ENCODE results near the gene C8B. TPM values are rescaled to one million over a fixed set of nuclear protein-coding genes. Genes with fewer than 3 reads are reported as not detected.

Gene C8B
- total and polyA plus RNA-seq, 7 experiments from 2014 or later, result not detected

- CTCF ChIA-PET, result no interaction called here
Observed at GRCh38 chr1:56927171-56927570, 38.6 kb downstream of the C8B start.

GRCh38 chr1:56925193-56925592, 40.6 kb downstream of the C8B start:
- Mint-ChIP-seq H3K36me3 (peaks cover 0 to 3% (median 0%) of the 10 kb centered on the region in 5 donors), H3K4me3 (no peak overlapping the region), H3K4me1 (peaks cover 0 to 2% (median 0%) of the 10 kb centered on the region in 7 donors), H3K27ac (no peak overlapping the region), H3K9me3 (peaks cover 0 to 7% (median 0%) of the 10 kb centered on the region in 11 donors), H3K27me3 (peaks cover 0 to 26% (median 15%) of the 10 kb centered on the region in 5 donors)
- Histone ChIP-seq H3K9me3 (ENCODE audit: control insufficient read depth in 2 of 3, low read length in 3 of 3) (no peaks in the 10 kb centered on the region), H3K4me3 (ENCODE audit: low read length) (no peak overlapping the region), H3K27ac (ENCODE audit: low read depth, low read length) (no peak overlapping the region), H3K27me3 (ENCODE audit: control insufficient read depth in 2 of 2, insufficient read depth in 2 of 2, low read length in 2 of 2) (no peaks in the 10 kb centered on the region), H3K36me3 (ENCODE audit: control insufficient read depth in 2 of 3, insufficient read depth in 3 of 3, low read length in 3 of 3) (no peaks in the 10 kb centered on the region), H3K4me1 (ENCODE audit: control insufficient read depth in 2 of 2, insufficient read depth in 2 of 2, low read length in 2 of 2) (no peaks in the 10 kb centered on the region)
- ChIA-PET CTCF (no interaction called here), POLR2A (no interaction called here)
- no peak for DNase-seq
- intact Hi-C loops (cut with micrococcal nuclease), result no loop called here
- ATAC-seq, result no peak

More at GRCh38 chr1:56927171-56927570, 38.6 kb downstream of the C8B start:
- H3K27ac Mint-ChIP-seq, result no peak overlapping the region
- POLR2A ChIA-PET, result no interaction called here
- Histone ChIP-seq H3K4me3 (ENCODE audit: low read length) (no peak overlapping the region), H3K4me1 (ENCODE audit: control insufficient read depth in 2 of 2, insufficient read depth in 2 of 2, low read length in 2 of 2) (no peaks in the 10 kb centered on the region), H3K27ac (ENCODE audit: low read depth, low read length) (no peak overlapping the region), H3K36me3 (ENCODE audit: control insufficient read depth in 2 of 3, insufficient read depth in 3 of 3, low read length in 3 of 3) (no peaks in the 10 kb centered on the region), H3K9me3 (ENCODE audit: control insufficient read depth in 2 of 3, low read length in 3 of 3) (no peaks in the 10 kb centered on the region), H3K27me3 (ENCODE audit: control insufficient read depth in 2 of 2, insufficient read depth in 2 of 2, low read length in 2 of 2) (no peaks in the 10 kb centered on the region)
- peaks cover 0 to 2% (median 0%) of the 10 kb centered on the region in 7 donors for H3K4me1 Mint-ChIP-seq
- ATAC-seq, result no peak
- no peak overlapping the region for H3K4me3 Mint-ChIP-seq
- intact Hi-C loops (cut with micrococcal nuclease), result no loop called here
- peaks cover 0 to 3% (median 0%) of the 10 kb centered on the region in 5 donors for H3K36me3 Mint-ChIP-seq
- no peak for DNase-seq
- H3K9me3 Mint-ChIP-seq, result peaks cover 0 to 7% (median 0%) of the 10 kb centered on the region in 11 donors
- H3K27me3 Mint-ChIP-seq, result peaks cover 0 to 26% (median 17%) of the 10 kb centered on the region in 5 donors

GRCh38 chr1:56924116-56924515, 41.7 kb downstream of the C8B start:
- Histone ChIP-seq H3K9me3 (ENCODE audit: control insufficient read depth in 2 of 3, low read length in 3 of 3) (no peaks in the 10 kb centered on the region), H3K4me3 (ENCODE audit: low read length) (no peak overlapping the region), H3K36me3 (ENCODE audit: control insufficient read depth in 2 of 3, insufficient read depth in 3 of 3, low read length in 3 of 3) (no peaks in the 10 kb centered on the region), H3K27me3 (ENCODE audit: control insufficient read depth in 2 of 2, insufficient read depth in 2 of 2, low read length in 2 of 2) (no peaks in the 10 kb centered on the region), H3K27ac (ENCODE audit: low read depth, low read length) (no peak overlapping the region), H3K4me1 (ENCODE audit: control insufficient read depth in 2 of 2, insufficient read depth in 2 of 2, low read length in 2 of 2) (no peaks in the 10 kb centered on the region)
- Mint-ChIP-seq H3K27ac (no peak overlapping the region), H3K27me3 (peaks cover 0 to 26% (median 15%) of the 10 kb centered on the region in 5 donors), H3K4me1 (peaks cover 0 to 2% (median 0%) of the 10 kb centered on the region in 7 donors), H3K9me3 (peaks cover 0 to 4% (median 0%) of the 10 kb centered on the region in 11 donors), H3K36me3 (peaks cover 0 to 3% (median 0%) of the 10 kb centered on the region in 5 donors), H3K4me3 (no peak overlapping the region)
- intact Hi-C loops (cut with micrococcal nuclease), result no loop called here
- POLR2A ChIA-PET, result no interaction called here
- CTCF ChIA-PET, result no interaction called here
- no peak for DNase-seq
- ATAC-seq, result no peak

GRCh38 chr1:56923201-56923600, 42.6 kb downstream of the C8B start:
- peaks cover 0 to 26% (median 17%) of the 10 kb centered on the region in 5 donors for H3K27me3 Mint-ChIP-seq
- ChIA-PET POLR2A (no interaction called here), CTCF (no interaction called here)
- H3K27me3 ChIP-seq (ENCODE audit: control insufficient read depth in 2 of 2, insufficient read depth in 2 of 2, low read length in 2 of 2), result no peaks in the 10 kb centered on the region
- DNase-seq (no peak), ATAC-seq (no peak)
- H3K27ac Mint-ChIP-seq, result no peak overlapping the region
- no peaks in the 10 kb centered on the region for H3K36me3 ChIP-seq (ENCODE audit: control insufficient read depth in 2 of 3, insufficient read depth in 3 of 3, low read length in 3 of 3)
- peaks cover 0 to 2% (median 0%) of the 10 kb centered on the region in 7 donors for H3K4me1 Mint-ChIP-seq
- H3K4me3 Mint-ChIP-seq, result no peak overlapping the region
- no peaks in the 10 kb centered on the region for H3K9me3 ChIP-seq (ENCODE audit: control insufficient read depth in 2 of 3, low read length in 3 of 3)
- peaks cover 0 to 3% (median 0%) of the 10 kb centered on the region in 5 donors for H3K36me3 Mint-ChIP-seq
- no peak overlapping the region for H3K4me3 ChIP-seq (ENCODE audit: low read length)
- no peak overlapping the region for H3K27ac ChIP-seq (ENCODE audit: low read depth, low read length)
- intact Hi-C loops (cut with micrococcal nuclease), result no loop called here
- no peaks in the 10 kb centered on the region for H3K4me1 ChIP-seq (ENCODE audit: control insufficient read depth in 2 of 2, insufficient read depth in 2 of 2, low read length in 2 of 2)
- peaks cover 0 to 1% (median 0%) of the 10 kb centered on the region in 11 donors for H3K9me3 Mint-ChIP-seq

DNA sequence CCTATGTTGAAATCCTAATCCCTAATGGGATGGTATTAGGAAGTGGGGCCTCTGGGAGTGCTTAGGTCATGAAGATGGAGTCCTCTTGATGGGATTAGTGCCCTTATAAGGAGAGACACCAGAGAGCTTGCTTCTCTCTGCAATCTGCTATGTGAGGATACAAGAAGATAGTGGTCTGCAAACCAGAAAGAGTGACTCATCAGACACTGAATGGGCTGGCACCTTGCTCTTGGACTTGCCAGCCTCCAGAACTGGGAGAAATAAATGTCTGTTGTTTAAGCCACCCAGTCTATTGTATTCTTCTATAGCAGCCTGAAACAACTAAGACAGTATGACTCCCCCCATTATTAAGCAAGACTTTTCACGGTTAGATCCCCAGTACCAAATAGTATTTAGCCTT, 43.3 kb downstream of the C8B start:
- no peak for ATAC-seq
- CTCF ChIA-PET, result no interaction called here

DNA sequence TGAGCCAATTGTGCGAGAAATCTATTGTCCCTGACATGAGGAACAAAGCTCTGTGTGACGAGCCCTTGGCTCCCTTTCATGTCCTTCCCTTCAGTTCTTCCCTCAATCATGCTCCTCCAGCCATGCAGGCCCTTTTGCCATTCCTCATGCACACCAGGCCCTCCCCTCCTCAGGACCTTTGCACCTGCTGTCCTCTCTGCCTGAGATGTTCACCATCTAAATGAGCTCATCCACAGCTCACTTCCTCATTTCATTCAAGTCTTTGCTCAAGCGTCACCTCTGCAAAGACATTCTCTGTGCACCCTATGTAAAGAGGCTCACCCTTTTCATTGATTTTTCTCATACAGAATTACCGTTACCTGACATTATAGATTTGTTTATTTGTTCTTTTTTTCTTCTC, 43.7 kb downstream of the C8B start:
- Histone ChIP-seq H3K4me3 (ENCODE audit: low read length) (no peak overlapping the region), H3K4me1 (ENCODE audit: control insufficient read depth in 2 of 2, insufficient read depth in 2 of 2, low read length in 2 of 2) (no peaks in the 10 kb centered on the region), H3K27me3 (ENCODE audit: control insufficient read depth in 2 of 2, insufficient read depth in 2 of 2, low read length in 2 of 2) (no peaks in the 10 kb centered on the region), H3K36me3 (ENCODE audit: control insufficient read depth in 2 of 3, insufficient read depth in 3 of 3, low read length in 3 of 3) (no peaks in the 10 kb centered on the region), H3K9me3 (ENCODE audit: control insufficient read depth in 2 of 3, low read length in 3 of 3) (no peaks in the 10 kb centered on the region), H3K27ac (ENCODE audit: low read depth, low read length) (no peak overlapping the region)
- DNase-seq (no peak), ATAC-seq (no peak)
- Mint-ChIP-seq H3K4me3 (no peak overlapping the region), H3K9me3 (peaks cover 0 to 1% (median 0%) of the 10 kb centered on the region in 11 donors), H3K27me3 (peaks cover 0 to 20% (median 19%) of the 10 kb centered on the region in 5 donors), H3K36me3 (peaks cover 0 to 3% (median 0%) of the 10 kb centered on the region in 5 donors), H3K27ac (no peak overlapping the region), H3K4me1 (peaks cover 0 to 2% (median 0%) of the 10 kb centered on the region in 7 donors)
- POLR2A ChIA-PET, result no interaction called here
- intact Hi-C loops (cut with micrococcal nuclease), result no loop called here
- CTCF ChIA-PET, result no interaction called here

More for the DNA sequence above, 43.3 kb downstream of the C8B start:
- H3K4me1 ChIP-seq (ENCODE audit: control insufficient read depth in 2 of 2, insufficient read depth in 2 of 2, low read length in 2 of 2), result no peaks in the 10 kb centered on the region
- H3K27ac ChIP-seq (ENCODE audit: low read depth, low read length), result no peak overlapping the region
- H3K4me3 Mint-ChIP-seq, result no peak overlapping the region
- no peak for DNase-seq
- H3K4me1 Mint-ChIP-seq, result peaks cover 0 to 2% (median 0%) of the 10 kb centered on the region in 7 donors
- POLR2A ChIA-PET, result no interaction called here
- no peaks in the 10 kb centered on the region for H3K27me3 ChIP-seq (ENCODE audit: control insufficient read depth in 2 of 2, insufficient read depth in 2 of 2, low read length in 2 of 2)
- H3K36me3 Mint-ChIP-seq, result peaks cover 0 to 3% (median 0%) of the 10 kb centered on the region in 5 donors
- peaks cover 0 to 1% (median 0%) of the 10 kb centered on the region in 11 donors for H3K9me3 Mint-ChIP-seq
- H3K27ac Mint-ChIP-seq, result no peak overlapping the region
- intact Hi-C loops (cut with micrococcal nuclease), result no loop called here
- H3K36me3 ChIP-seq (ENCODE audit: control insufficient read depth in 2 of 3, insufficient read depth in 3 of 3, low read length in 3 of 3), result no peaks in the 10 kb centered on the region
- no peaks in the 10 kb centered on the region for H3K9me3 ChIP-seq (ENCODE audit: control insufficient read depth in 2 of 3, low read length in 3 of 3)
- no peak overlapping the region for H3K4me3 ChIP-seq (ENCODE audit: low read length)
- peaks cover 0 to 21% (median 19%) of the 10 kb centered on the region in 5 donors for H3K27me3 Mint-ChIP-seq

DNA sequence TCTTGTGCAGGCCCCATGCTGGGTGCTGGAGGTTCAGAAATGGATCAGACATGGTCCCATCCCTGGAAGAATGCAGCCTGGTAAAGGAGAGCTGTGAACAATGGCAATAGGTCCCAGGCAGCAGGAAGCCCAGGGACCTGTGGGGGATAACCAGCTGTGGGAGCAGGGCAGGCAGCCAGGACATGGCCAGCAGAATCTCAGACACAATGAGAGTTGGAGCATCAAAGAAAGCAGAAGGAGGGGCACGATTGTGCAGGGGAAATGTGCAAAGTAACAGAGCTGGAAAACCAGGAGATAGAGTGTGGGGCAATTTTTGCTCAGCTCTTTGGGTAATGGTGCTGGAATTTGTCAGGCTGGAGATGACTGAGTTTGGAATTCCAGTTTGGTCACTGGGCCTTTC, 44.3 kb downstream of the C8B start:
- no peaks in the 10 kb centered on the region for H3K36me3 ChIP-seq (ENCODE audit: control insufficient read depth in 2 of 3, insufficient read depth in 3 of 3, low read length in 3 of 3)
- no peak overlapping the region for H3K4me3 ChIP-seq (ENCODE audit: low read length)
- H3K4me3 Mint-ChIP-seq, result no peak overlapping the region
- no peak overlapping the region for H3K27ac Mint-ChIP-seq
- peaks cover 0 to 19% (median 16%) of the 10 kb centered on the region in 5 donors for H3K27me3 Mint-ChIP-seq
- H3K27me3 ChIP-seq (ENCODE audit: control insufficient read depth in 2 of 2, insufficient read depth in 2 of 2, low read length in 2 of 2), result no peaks in the 10 kb centered on the region
- ATAC-seq (no peak), DNase-seq (no peak)
- intact Hi-C loops (cut with micrococcal nuclease), result no loop called here
- CTCF ChIA-PET, result no interaction called here
- H3K9me3 ChIP-seq (ENCODE audit: control insufficient read depth in 2 of 3, low read length in 3 of 3), result no peaks in the 10 kb centered on the region
- H3K9me3 Mint-ChIP-seq, result peaks cover 0 to 1% (median 0%) of the 10 kb centered on the region in 11 donors
- POLR2A ChIA-PET, result no interaction called here
- no peaks in the 10 kb centered on the region for H3K4me1 ChIP-seq (ENCODE audit: control insufficient read depth in 2 of 2, insufficient read depth in 2 of 2, low read length in 2 of 2)
- peaks cover 0 to 3% (median 0%) of the 10 kb centered on the region in 5 donors for H3K36me3 Mint-ChIP-seq
- H3K27ac ChIP-seq (ENCODE audit: low read depth, low read length), result no peak overlapping the region
- peaks cover 0 to 2% (median 0%) of the 10 kb centered on the region in 7 donors for H3K4me1 Mint-ChIP-seq

Data from naive thymus-derived CD4-positive, alpha-beta T cell (primary cell).